ENCODE data around the gene PLEKHA4. TPM values are rescaled to one million over a fixed set of nuclear protein-coding genes. Genes with fewer than 3 reads are reported as not detected.
"Not testable (repeated sequence)": the region's sequence is repeated elsewhere in the genome, so short reads cannot be mapped to it uniquely, and the experiment has no call there.

Gene PLEKHA4
- total and polyA plus RNA-seq, 7 donors, result 13.8 to 44.7 (median 20.7) TPM

GRCh38 chr19:48872884-48873475, 4.6 kb upstream of the PLEKHA4 start:
- WGBS, 2 donors, result 3 to 5% methylated on average over 14 of the region's 14 CpGs
- intact Hi-C loops (cut with DNase I), result loop anchor here (1.0 to 10.0 kb wide), 3 partner anchors 91 to 719 kb away; partner anchors contain the start of genes EMP3 and PRR12
- TF ChIP-seq CTCF (IDR thresholded peaks at IDR 0.05) (peak in 2 of 4 experiments; percentile 23 to 25), POLR2AphosphoS5 (IDR thresholded peaks at IDR 0.05) (peak; percentile 46 to 87 (median 62)), POLR2A (IDR thresholded peaks at IDR 0.05) (no peak), EP300 (IDR thresholded peaks at IDR 0.05) (peak in 3 of 4 donors; percentile 41 to 83 (median 81))
- H3K9me3 ChIP-seq, result no peaks in the 10 kb centered on the region
- peaks cover 5 to 42% (median 15%) of the 10 kb centered on the region in 4 donors for H3K36me3 ChIP-seq
- no peaks in the 10 kb centered on the region for H3K27me3 ChIP-seq
- H3K27ac ChIP-seq, result peak overlapping the region; percentile 99 to 100 (median 100)
- peak; percentile 95 for DNase-seq
- peak overlapping the region; percentile 93 to 100 (median 94) for H3K4me3 ChIP-seq
- peaks cover 0 to 58% (median 48%) of the 10 kb centered on the region in 4 donors for H3K4me1 ChIP-seq

- TF ChIP-seq CTCF (IDR thresholded peaks at IDR 0.05), result peak in 3 of 4 experiments; percentile 20 to 37 (median 29)
- TF ChIP-seq EP300 (IDR thresholded peaks at IDR 0.05), result peak in 1 of 4 donors; percentile 66
- peak; percentile 100 for TF ChIP-seq POLR2AphosphoS5 (IDR thresholded peaks at IDR 0.05)
- TF ChIP-seq POLR2A (IDR thresholded peaks at IDR 0.05), result peak; percentile 99
- intact Hi-C loops (cut with DNase I), result loop anchor here (5.0 to 10.0 kb wide), 2 partner anchors 548 to 720 kb away; partner anchors contain the start of genes EMP3 and PRR12
- H3K4me3 ChIP-seq, result peak within 1 kb of the TSS; percentile 93 to 100 (median 94)
- peaks cover 5 to 39% (median 15%) of the 10 kb centered on the region in 4 donors for H3K36me3 ChIP-seq
- no peaks in the 10 kb centered on the region for H3K9me3 ChIP-seq
- no peaks in the 10 kb centered on the region for H3K27me3 ChIP-seq
- WGBS, 2 donors, result 0% methylated on average over 53 of the region's 53 CpGs
- H3K27ac ChIP-seq, result peak within 1 kb of the TSS; percentile 99 to 100 (median 100)
- peak; percentile 99 for DNase-seq
- H3K4me1 ChIP-seq, result peaks cover 0 to 65% (median 55%) of the 10 kb centered on the region in 4 donors
Measured at GRCh38 chr19:48872182-48872883, 3.9 kb upstream of the PLEKHA4 start, which contains the start of gene PPP1R15A. TSS of gene PPP1R15A (plus strand) at chr19:48872421. CDS start at chr19:48873234, 813 bp downstream.

GRCh38 chr19:48871471-48872181, 3.2 kb upstream of the PLEKHA4 start:
- intact Hi-C loops (cut with DNase I), result loop anchor here (5.0 to 10.0 kb wide), 2 partner anchors 547 to 721 kb away; partner anchors contain the start of genes EMP3 and PRR12
- Histone ChIP-seq H3K36me3 (peaks cover 5 to 32% (median 14%) of the 10 kb centered on the region in 4 donors), H3K4me1 (peaks cover 0 to 64% (median 55%) of the 10 kb centered on the region in 4 donors), H3K27ac (peak overlapping the region; percentile 99 to 100 (median 100)), H3K4me3 (peak overlapping the region in 3 of 4 donors; percentile 94 to 100 (median 95))
- WGBS, 2 donors, result 37 to 70% methylated on average over 24 to 31 of the region's 31 CpGs
- not testable (repeated sequence) for DNase-seq, H3K9me3 ChIP-seq, H3K27me3 ChIP-seq

- intact Hi-C loops (cut with DNase I), result loop anchor here (5.0 to 10.0 kb wide), 2 partner anchors 545 to 722 kb away; partner anchors contain the start of genes EMP3 and PRR12
- TF ChIP-seq CTCF (IDR thresholded peaks at IDR 0.05), result no peak
- TF ChIP-seq POLR2AphosphoS5 (IDR thresholded peaks at IDR 0.05), result no peak
- no peak for TF ChIP-seq POLR2A (IDR thresholded peaks at IDR 0.05)
- TF ChIP-seq EP300 (IDR thresholded peaks at IDR 0.05), result no peak
- H3K4me3 ChIP-seq, result no peak overlapping the region
- peaks cover 0 to 55% (median 42%) of the 10 kb centered on the region in 4 donors for H3K4me1 ChIP-seq
- no peaks in the 10 kb centered on the region for H3K9me3 ChIP-seq
- DNase-seq, result no peak
- WGBS, 2 donors, result 90 to 95% methylated on average over 9 of the region's 9 CpGs
- H3K27ac ChIP-seq, result no peak overlapping the region
- no peaks in the 10 kb centered on the region for H3K27me3 ChIP-seq
- peaks cover 5 to 16% (median 9%) of the 10 kb centered on the region in 4 donors for H3K36me3 ChIP-seq
Measured at GRCh38 chr19:48870048-48870447, 1.6 kb upstream of the PLEKHA4 start.
